Parathyroid adenoma (tissue), 2 donors: Measurements from ENCODE around the gene CAMTA1.

Source experiments
- H2AFZ ChIP-seq: fragments of 300-600 bp; sonication (generic); one replicate; pipeline ENCODE4 v1.7.0; 2017; ENCODE audit warnings: antibody characterized with exemption, mild to moderate bottlenecking
- H3K27ac ChIP-seq: fragments of 300-600 bp; sonication (generic); one replicate; pipeline ENCODE4 v1.7.0; 2017
- H3K27me3 ChIP-seq: fragments of 300-600 bp; sonication (generic); one replicate; pipeline ENCODE4 v1.7.0; 2017; ENCODE audit warnings: low read length; ENCODE audit not compliant: control insufficient read depth, insufficient read depth
- H3K36me3 ChIP-seq: fragments of 300-600 bp; sonication (generic); one replicate; pipeline ENCODE4 v1.7.0; 2017; ENCODE audit warnings: low read length; ENCODE audit not compliant: control insufficient read depth, insufficient read depth
- H3K4me1 ChIP-seq: fragments of 300-600 bp; sonication (generic); one replicate; pipeline ENCODE4 v1.7.0; 2017; ENCODE audit warnings: control low read depth
- H3K4me2 ChIP-seq: fragments of 300-600 bp; sonication (generic); one replicate; pipeline ENCODE4 v1.7.0; 2017; ENCODE audit warnings: low read length
- H3K4me3 ChIP-seq: fragments of 300-600 bp; sonication (generic); one replicate; pipeline ENCODE4 v1.7.0; 2017; ENCODE audit warnings: low read depth, low read length
- H3K79me2 ChIP-seq: fragments of 300-600 bp; sonication (generic); one replicate; pipeline ENCODE4 v1.7.0; 2017; ENCODE audit warnings: control low read depth
- H3K9ac ChIP-seq: fragments of 300-600 bp; sonication (generic); one replicate; pipeline ENCODE4 v1.7.0; 2017; ENCODE audit warnings: mild to moderate bottlenecking
- H3K9me3 ChIP-seq: fragments of 300-600 bp; sonication (generic); one replicate; pipeline ENCODE4 v1.7.0; 2017; ENCODE audit warnings: low read length; ENCODE audit not compliant: control insufficient read depth
- CTCF ChIP-seq: fragments of 300-600 bp; sonication (generic); IDR thresholded peaks from one replicate; pipeline ENCODE4 v1.7.0; 2017; ENCODE audit warnings: antibody characterized with exemption, mild to moderate bottlenecking
- donor health status: primary hyperparathyroidism.

The CAMTA1 gene

GRCh38 chr1:7402548-7402850, 617.2 kb downstream of the CAMTA1 start:
- Histone ChIP-seq H3K4me2 (no peak overlapping the region), H3K4me3 (no peak overlapping the region), H3K9ac (no peak overlapping the region), H3K9me3 (no peaks in the 10 kb centered on the region), H3K4me1 (no peaks in the 10 kb centered on the region), H3K27me3 (no peaks in the 10 kb centered on the region), H3K36me3 (no peaks in the 10 kb centered on the region), H3K27ac (no peak overlapping the region), H2AFZ (no peak overlapping the region), H3K79me2 (no peaks in the 10 kb centered on the region)
- TF ChIP-seq CTCF, result no peak

- Histone ChIP-seq H3K4me3 (no peak overlapping the region), H3K9ac (no peak overlapping the region), H3K27me3 (no peaks in the 10 kb centered on the region), H3K9me3 (no peaks in the 10 kb centered on the region), H3K27ac (no peak overlapping the region), H3K36me3 (no peaks in the 10 kb centered on the region), H3K4me2 (no peak overlapping the region), H2AFZ (no peak overlapping the region), H3K79me2 (no peaks in the 10 kb centered on the region), H3K4me1 (no peaks in the 10 kb centered on the region)
- TF ChIP-seq CTCF, result no peak
Measured at GRCh38 chr1:7403265-7404045, 618.2 kb downstream of the CAMTA1 start.

GRCh38 chr1:7404046-7404742, 618.9 kb downstream of the CAMTA1 start:
- H3K27ac ChIP-seq, result no peak overlapping the region
- no peak overlapping the region for H3K9ac ChIP-seq
- no peaks in the 10 kb centered on the region for H3K9me3 ChIP-seq
- no peak for TF ChIP-seq CTCF
- no peaks in the 10 kb centered on the region for H3K79me2 ChIP-seq
- H3K36me3 ChIP-seq, result no peaks in the 10 kb centered on the region
- no peaks in the 10 kb centered on the region for H3K27me3 ChIP-seq
- no peak overlapping the region for H3K4me2 ChIP-seq
- no peak overlapping the region for H2AFZ ChIP-seq
- no peak overlapping the region for H3K4me3 ChIP-seq
- no peaks in the 10 kb centered on the region for H3K4me1 ChIP-seq

GRCh38 chr1:7405844-7406500, 620.7 kb downstream of the CAMTA1 start:
- no peaks in the 10 kb centered on the region for H3K36me3 ChIP-seq
- no peak overlapping the region for H3K9ac ChIP-seq
- TF ChIP-seq CTCF, result no peak
- no peak overlapping the region for H3K27ac ChIP-seq
- H3K4me2 ChIP-seq, result no peak overlapping the region
- no peak overlapping the region for H2AFZ ChIP-seq
- no peak overlapping the region for H3K4me3 ChIP-seq
- no peaks in the 10 kb centered on the region for H3K27me3 ChIP-seq
- no peaks in the 10 kb centered on the region for H3K79me2 ChIP-seq
- H3K9me3 ChIP-seq, result no peaks in the 10 kb centered on the region
- H3K4me1 ChIP-seq, result no peaks in the 10 kb centered on the region
